Panc1 (cell line): Measurements from ENCODE around the gene SKI.

Experiments
- POLR2AphosphoS5 ChIP-seq: IDR thresholded peaks from 2 replicates; pipeline ENCODE4 v1.6.1; 2012; ENCODE audit warnings: mild to moderate bottlenecking, low read depth, low read length, moderate library complexity
- TF ChIP-seq, protein P1 (sequence below): fragments of 450-650 bp; IDR thresholded peaks from 2 replicates; pipeline ENCODE4 v1.5.1; 2017; ENCODE audit warnings: mild to moderate bottlenecking
- TF ChIP-seq, protein P2 (sequence below), 2 experiments: IDR thresholded peaks; 2 replicates each; pipeline ENCODE4 v1.6.1; 2011 to 2012; ENCODE audit warnings: low read depth in 2 of 2, control low read depth in 1 of 2, low read length in 1 of 2, mild to moderate bottlenecking in 1 of 2, moderate library complexity in 1 of 2; ENCODE audit not compliant: insufficient read depth in 1 of 2

- TF ChIP-seq, protein P1, sequence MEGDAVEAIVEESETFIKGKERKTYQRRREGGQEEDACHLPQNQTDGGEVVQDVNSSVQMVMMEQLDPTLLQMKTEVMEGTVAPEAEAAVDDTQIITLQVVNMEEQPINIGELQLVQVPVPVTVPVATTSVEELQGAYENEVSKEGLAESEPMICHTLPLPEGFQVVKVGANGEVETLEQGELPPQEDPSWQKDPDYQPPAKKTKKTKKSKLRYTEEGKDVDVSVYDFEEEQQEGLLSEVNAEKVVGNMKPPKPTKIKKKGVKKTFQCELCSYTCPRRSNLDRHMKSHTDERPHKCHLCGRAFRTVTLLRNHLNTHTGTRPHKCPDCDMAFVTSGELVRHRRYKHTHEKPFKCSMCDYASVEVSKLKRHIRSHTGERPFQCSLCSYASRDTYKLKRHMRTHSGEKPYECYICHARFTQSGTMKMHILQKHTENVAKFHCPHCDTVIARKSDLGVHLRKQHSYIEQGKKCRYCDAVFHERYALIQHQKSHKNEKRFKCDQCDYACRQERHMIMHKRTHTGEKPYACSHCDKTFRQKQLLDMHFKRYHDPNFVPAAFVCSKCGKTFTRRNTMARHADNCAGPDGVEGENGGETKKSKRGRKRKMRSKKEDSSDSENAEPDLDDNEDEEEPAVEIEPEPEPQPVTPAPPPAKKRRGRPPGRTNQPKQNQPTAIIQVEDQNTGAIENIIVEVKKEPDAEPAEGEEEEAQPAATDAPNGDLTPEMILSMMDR, result no peak
- TF ChIP-seq POLR2AphosphoS5, result no peak
- TF ChIP-seq, protein P2, sequence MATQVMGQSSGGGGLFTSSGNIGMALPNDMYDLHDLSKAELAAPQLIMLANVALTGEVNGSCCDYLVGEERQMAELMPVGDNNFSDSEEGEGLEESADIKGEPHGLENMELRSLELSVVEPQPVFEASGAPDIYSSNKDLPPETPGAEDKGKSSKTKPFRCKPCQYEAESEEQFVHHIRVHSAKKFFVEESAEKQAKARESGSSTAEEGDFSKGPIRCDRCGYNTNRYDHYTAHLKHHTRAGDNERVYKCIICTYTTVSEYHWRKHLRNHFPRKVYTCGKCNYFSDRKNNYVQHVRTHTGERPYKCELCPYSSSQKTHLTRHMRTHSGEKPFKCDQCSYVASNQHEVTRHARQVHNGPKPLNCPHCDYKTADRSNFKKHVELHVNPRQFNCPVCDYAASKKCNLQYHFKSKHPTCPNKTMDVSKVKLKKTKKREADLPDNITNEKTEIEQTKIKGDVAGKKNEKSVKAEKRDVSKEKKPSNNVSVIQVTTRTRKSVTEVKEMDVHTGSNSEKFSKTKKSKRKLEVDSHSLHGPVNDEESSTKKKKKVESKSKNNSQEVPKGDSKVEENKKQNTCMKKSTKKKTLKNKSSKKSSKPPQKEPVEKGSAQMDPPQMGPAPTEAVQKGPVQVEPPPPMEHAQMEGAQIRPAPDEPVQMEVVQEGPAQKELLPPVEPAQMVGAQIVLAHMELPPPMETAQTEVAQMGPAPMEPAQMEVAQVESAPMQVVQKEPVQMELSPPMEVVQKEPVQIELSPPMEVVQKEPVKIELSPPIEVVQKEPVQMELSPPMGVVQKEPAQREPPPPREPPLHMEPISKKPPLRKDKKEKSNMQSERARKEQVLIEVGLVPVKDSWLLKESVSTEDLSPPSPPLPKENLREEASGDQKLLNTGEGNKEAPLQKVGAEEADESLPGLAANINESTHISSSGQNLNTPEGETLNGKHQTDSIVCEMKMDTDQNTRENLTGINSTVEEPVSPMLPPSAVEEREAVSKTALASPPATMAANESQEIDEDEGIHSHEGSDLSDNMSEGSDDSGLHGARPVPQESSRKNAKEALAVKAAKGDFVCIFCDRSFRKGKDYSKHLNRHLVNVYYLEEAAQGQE (IDR thresholded peaks at IDR 0.05; ENCODE audit: insufficient read depth in 1 of 2, low read depth in 2 of 2, low read length in 1 of 2), result no peak
Observed at GRCh38 chr1:2268285-2269056, 40.4 kb downstream of the SKI start.
